ENCODE results near the gene LRTM2.

- TF ChIP-seq CTCF (IDR thresholded peaks at IDR 0.05; ENCODE audit: insufficient read depth, low read length) (no peak), POLR2AphosphoS5 (IDR thresholded peaks at IDR 0.05; ENCODE audit: low read depth) (no peak), REST (IDR thresholded peaks at IDR 0.05; ENCODE audit: insufficient replicate concordance, low read depth) (no peak), GABPA (IDR thresholded peaks at IDR 0.05; ENCODE audit: low read depth) (no peak), SPI1 (IDR thresholded peaks at IDR 0.05; ENCODE audit: borderline replicate concordance, low read depth) (no peak)
These were observed 51.6 kb downstream of the LRTM2 start for GRCh38 chr12:1872001-1872400.

Data from HL-60 (cell line).